ENCODE measurements around the gene NAA80.

DNA sequence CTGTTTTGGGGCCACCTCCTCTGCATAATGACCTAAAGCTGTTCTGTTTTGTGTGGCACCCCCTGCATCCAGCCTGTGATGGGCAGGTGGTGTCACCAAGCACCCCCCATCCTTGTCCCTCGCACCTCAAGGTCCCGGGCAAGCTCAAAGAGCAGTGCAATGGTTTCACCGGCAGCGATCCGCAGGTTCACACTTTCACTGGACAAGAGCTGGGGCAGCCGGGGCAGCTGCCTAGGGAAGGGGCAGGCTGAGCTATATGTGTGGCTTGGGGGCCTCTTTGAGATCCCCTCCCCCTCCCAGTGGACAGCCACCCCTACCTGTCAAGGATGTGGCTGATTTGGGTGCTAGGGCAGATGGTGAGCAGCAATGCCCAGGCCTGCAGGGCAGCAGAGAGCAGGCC is 10.1 kb downstream of the NAA80 start:
- TF ChIP-seq MYC (IDR thresholded peaks at IDR 0.05; ENCODE audit: low read depth, low read length) (no peak), EZH2 (IDR thresholded peaks at IDR 0.05; ENCODE audit: borderline replicate concordance, low read depth, low read length, severe bottlenecking) (no peak), POLR2AphosphoS5 (IDR thresholded peaks at IDR 0.05; ENCODE audit: insufficient read depth, low read depth, low read length) (no peak), POLR2A (IDR thresholded peaks at IDR 0.05; ENCODE audit: low read depth, low read length) (no peak), FOS (IDR thresholded peaks at IDR 0.05; ENCODE audit: borderline replicate concordance, insufficient read depth, low read length) (no peak), JUN (IDR thresholded peaks at IDR 0.05; ENCODE audit: borderline replicate concordance, insufficient read depth, insufficient read length, low read depth) (no peak)
- TF ChIP-seq, protein P1, sequence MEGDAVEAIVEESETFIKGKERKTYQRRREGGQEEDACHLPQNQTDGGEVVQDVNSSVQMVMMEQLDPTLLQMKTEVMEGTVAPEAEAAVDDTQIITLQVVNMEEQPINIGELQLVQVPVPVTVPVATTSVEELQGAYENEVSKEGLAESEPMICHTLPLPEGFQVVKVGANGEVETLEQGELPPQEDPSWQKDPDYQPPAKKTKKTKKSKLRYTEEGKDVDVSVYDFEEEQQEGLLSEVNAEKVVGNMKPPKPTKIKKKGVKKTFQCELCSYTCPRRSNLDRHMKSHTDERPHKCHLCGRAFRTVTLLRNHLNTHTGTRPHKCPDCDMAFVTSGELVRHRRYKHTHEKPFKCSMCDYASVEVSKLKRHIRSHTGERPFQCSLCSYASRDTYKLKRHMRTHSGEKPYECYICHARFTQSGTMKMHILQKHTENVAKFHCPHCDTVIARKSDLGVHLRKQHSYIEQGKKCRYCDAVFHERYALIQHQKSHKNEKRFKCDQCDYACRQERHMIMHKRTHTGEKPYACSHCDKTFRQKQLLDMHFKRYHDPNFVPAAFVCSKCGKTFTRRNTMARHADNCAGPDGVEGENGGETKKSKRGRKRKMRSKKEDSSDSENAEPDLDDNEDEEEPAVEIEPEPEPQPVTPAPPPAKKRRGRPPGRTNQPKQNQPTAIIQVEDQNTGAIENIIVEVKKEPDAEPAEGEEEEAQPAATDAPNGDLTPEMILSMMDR (IDR thresholded peaks at IDR 0.05; ENCODE audit: extremely low read depth in 1 of 2, insufficient read depth in 1 of 2, low read depth in 1 of 2, low read length in 2 of 2): no peak
- TF ChIP-seq, protein P2, sequence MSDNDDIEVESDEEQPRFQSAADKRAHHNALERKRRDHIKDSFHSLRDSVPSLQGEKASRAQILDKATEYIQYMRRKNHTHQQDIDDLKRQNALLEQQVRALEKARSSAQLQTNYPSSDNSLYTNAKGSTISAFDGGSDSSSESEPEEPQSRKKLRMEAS (IDR thresholded peaks at IDR 0.05; ENCODE audit: insufficient read depth, insufficient read length): no peak

All from endothelial cell of umbilical vein (primary cell).